H1 (cell line): ENCODE data around the gene JPH2.

ENCODE experiments used
- EP300 ChIP-seq, 2 experiments: IDR thresholded peaks; 1 replicate in 1 of 2; 2 replicates in 1 of 2; pipeline ENCODE4 v1.6.1; 2011 to 2012; ENCODE audit warnings: low read depth in 2 of 2, low read length in 2 of 2, mild to moderate bottlenecking in 2 of 2, borderline replicate concordance in 1 of 2, inconsistent platforms in 1 of 2, moderate library complexity in 1 of 2
- HDAC6 ChIP-seq: IDR thresholded peaks from one replicate; pipeline ENCODE4 v1.7.1; 2012; ENCODE audit warnings: low read depth, mild to moderate bottlenecking, inconsistent platforms, low read length, moderate library complexity
- JUND ChIP-seq: IDR thresholded peaks from 2 replicates; pipeline ENCODE4 v1.6.1; 2011; ENCODE audit warnings: mild to moderate bottlenecking, improper control_type of control experiment, low read length
- PHF8 ChIP-seq: fragments of 200-600 bp; sonication (generic); conservative IDR thresholded peaks from 2 replicates; pipeline ENCODE4 v1.7.1; 2012; ENCODE audit warnings: low read depth, mild to moderate bottlenecking, inconsistent platforms, low read length, moderate library complexity
- POLR2AphosphoS5 ChIP-seq: IDR thresholded peaks from 2 replicates; pipeline ENCODE4 v1.6.1; 2011; ENCODE audit warnings: low read depth, low read length
- RBBP5 ChIP-seq: IDR thresholded peaks from 2 replicates; pipeline ENCODE4 v1.7.1; 2012; ENCODE audit warnings: low read depth, mild to moderate bottlenecking, inconsistent platforms, low read length, moderate library complexity, borderline replicate concordance
- TF ChIP-seq, protein P1 (sequence below), 3 experiments: IDR thresholded peaks; 1 replicate in 2 of 3; 2 replicates in 1 of 3; pipeline versions ENCODE4 v1.5.1 to v1.6.1; 2011; ENCODE audit warnings: low read length in 3 of 3, mild to moderate bottlenecking in 3 of 3, inconsistent platforms in 2 of 3, low read depth in 1 of 3, moderate library complexity in 1 of 3; ENCODE audit not compliant: insufficient read depth in 1 of 3; ENCODE audit errors: control extremely low read depth in 1 of 3
- TF ChIP-seq, protein P2 (sequence below): IDR thresholded peaks from 2 replicates; pipeline ENCODE4 v1.6.1; 2011; ENCODE audit warnings: low read length, improper control_type of control experiment

DNA sequence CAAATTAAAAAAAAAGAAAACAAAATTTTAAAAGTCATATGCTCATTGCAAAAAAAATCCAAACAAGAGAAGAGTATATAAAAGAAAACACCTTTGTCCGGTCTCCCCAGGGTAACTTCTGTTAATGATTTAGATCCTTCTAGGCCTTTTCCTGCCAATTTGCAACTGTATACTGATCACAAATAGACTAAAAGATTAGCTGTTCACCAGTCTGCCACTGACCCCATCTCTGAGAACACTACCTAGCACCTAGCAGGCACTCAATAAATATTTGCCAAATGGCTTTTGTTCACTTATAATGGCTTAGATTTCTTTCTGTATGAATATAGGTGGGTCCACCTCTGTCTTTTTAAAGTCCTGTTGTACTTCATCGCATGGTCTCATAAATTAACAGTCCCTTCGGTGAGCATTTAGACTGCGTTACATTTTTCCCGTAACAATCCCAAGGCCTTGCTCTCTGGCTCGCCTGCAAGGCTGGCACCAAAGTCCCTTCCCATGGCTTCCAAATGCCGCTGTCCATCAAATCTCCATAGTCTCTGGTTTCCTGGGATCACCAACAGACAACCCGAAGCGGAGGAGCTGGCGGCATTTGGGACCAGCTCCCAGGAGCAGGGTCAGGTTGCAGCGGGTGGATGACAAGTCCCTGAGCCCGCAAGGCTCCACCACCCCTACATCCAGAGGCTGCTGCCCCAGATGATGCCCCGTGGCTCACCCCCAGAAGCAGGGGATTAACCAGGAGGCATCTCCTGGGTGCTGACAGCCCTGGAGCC lies 11.8 kb downstream of the JPH2 start:
- TF ChIP-seq, protein P1, sequence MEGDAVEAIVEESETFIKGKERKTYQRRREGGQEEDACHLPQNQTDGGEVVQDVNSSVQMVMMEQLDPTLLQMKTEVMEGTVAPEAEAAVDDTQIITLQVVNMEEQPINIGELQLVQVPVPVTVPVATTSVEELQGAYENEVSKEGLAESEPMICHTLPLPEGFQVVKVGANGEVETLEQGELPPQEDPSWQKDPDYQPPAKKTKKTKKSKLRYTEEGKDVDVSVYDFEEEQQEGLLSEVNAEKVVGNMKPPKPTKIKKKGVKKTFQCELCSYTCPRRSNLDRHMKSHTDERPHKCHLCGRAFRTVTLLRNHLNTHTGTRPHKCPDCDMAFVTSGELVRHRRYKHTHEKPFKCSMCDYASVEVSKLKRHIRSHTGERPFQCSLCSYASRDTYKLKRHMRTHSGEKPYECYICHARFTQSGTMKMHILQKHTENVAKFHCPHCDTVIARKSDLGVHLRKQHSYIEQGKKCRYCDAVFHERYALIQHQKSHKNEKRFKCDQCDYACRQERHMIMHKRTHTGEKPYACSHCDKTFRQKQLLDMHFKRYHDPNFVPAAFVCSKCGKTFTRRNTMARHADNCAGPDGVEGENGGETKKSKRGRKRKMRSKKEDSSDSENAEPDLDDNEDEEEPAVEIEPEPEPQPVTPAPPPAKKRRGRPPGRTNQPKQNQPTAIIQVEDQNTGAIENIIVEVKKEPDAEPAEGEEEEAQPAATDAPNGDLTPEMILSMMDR (IDR thresholded peaks at IDR 0.05; ENCODE audit: control extremely low read depth in 1 of 3, insufficient read depth in 1 of 3, low read depth in 1 of 3, low read length in 3 of 3), result no peak
- TF ChIP-seq JUND (no peak), POLR2AphosphoS5 (no peak), PHF8 (no peak), EP300 (IDR thresholded peaks at IDR 0.05; ENCODE audit: borderline replicate concordance in 1 of 2, low read depth in 2 of 2, low read length in 2 of 2) (no peak), RBBP5 (no peak), HDAC6 (no peak)
- TF ChIP-seq, protein P2, sequence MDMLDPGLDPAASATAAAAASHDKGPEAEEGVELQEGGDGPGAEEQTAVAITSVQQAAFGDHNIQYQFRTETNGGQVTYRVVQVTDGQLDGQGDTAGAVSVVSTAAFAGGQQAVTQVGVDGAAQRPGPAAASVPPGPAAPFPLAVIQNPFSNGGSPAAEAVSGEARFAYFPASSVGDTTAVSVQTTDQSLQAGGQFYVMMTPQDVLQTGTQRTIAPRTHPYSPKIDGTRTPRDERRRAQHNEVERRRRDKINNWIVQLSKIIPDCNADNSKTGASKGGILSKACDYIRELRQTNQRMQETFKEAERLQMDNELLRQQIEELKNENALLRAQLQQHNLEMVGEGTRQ, result no peak
